ENCODE data around the gene GJC2. TPM values are rescaled to one million over a fixed set of nuclear protein-coding genes. Genes with fewer than 3 reads are reported as not detected.

GJC2 gene
- total RNA-seq, 1 experiment from 2014 or later, result 18.5 TPM

DNA sequence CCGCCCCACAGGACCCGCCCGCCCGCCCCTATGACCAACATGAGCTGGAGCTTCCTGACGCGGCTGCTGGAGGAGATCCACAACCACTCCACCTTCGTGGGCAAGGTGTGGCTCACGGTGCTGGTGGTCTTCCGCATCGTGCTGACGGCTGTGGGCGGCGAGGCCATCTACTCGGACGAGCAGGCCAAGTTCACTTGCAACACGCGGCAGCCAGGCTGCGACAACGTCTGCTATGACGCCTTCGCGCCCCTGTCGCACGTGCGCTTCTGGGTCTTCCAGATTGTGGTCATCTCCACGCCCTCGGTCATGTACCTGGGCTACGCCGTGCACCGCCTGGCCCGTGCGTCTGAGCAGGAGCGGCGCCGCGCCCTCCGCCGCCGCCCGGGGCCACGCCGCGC is 8.0 kb downstream of the GJC2 start:
- intact Hi-C loops (cut with micrococcal nuclease), result no loop called here
- TF ChIP-seq, protein P1, sequence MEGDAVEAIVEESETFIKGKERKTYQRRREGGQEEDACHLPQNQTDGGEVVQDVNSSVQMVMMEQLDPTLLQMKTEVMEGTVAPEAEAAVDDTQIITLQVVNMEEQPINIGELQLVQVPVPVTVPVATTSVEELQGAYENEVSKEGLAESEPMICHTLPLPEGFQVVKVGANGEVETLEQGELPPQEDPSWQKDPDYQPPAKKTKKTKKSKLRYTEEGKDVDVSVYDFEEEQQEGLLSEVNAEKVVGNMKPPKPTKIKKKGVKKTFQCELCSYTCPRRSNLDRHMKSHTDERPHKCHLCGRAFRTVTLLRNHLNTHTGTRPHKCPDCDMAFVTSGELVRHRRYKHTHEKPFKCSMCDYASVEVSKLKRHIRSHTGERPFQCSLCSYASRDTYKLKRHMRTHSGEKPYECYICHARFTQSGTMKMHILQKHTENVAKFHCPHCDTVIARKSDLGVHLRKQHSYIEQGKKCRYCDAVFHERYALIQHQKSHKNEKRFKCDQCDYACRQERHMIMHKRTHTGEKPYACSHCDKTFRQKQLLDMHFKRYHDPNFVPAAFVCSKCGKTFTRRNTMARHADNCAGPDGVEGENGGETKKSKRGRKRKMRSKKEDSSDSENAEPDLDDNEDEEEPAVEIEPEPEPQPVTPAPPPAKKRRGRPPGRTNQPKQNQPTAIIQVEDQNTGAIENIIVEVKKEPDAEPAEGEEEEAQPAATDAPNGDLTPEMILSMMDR (IDR thresholded peaks at IDR 0.05; ENCODE audit: unreplicated experiment), result no peak
- Mint-ChIP-seq H3K27ac (ENCODE audit: low read depth, unreplicated experiment) (no peak overlapping the region), H3K9me3 (ENCODE audit: unreplicated experiment) (no peaks in the 10 kb centered on the region), H3K36me3 (ENCODE audit: insufficient read depth, unreplicated experiment) (peaks cover under 1% of the 10 kb centered on the region), H3K4me1 (ENCODE audit: insufficient read depth, unreplicated experiment) (peaks cover 30% of the 10 kb centered on the region), H3K27me3 (ENCODE audit: insufficient read depth, unreplicated experiment) (no peaks in the 10 kb centered on the region), H3K4me3 (ENCODE audit: unreplicated experiment) (no peak overlapping the region)
- DNase-seq (ENCODE audit: unreplicated experiment), result no peak
- CTCF ChIA-PET, result interaction anchor here (1.1 kb wide), 2 partner anchors 9 to 343 kb away, joined by 3 to 4 read pairs; no protein-coding TSS in a partner anchor
- POLR2A ChIA-PET, result interaction anchor here (1.2 to 1.6 kb wide), 2 partner anchors 15 to 18 kb away, joined by 4 to 7 read pairs; partner anchors contain the start of gene GUK1
- no TSS peak for BruUV-seq (replicated peaks)

DNA sequence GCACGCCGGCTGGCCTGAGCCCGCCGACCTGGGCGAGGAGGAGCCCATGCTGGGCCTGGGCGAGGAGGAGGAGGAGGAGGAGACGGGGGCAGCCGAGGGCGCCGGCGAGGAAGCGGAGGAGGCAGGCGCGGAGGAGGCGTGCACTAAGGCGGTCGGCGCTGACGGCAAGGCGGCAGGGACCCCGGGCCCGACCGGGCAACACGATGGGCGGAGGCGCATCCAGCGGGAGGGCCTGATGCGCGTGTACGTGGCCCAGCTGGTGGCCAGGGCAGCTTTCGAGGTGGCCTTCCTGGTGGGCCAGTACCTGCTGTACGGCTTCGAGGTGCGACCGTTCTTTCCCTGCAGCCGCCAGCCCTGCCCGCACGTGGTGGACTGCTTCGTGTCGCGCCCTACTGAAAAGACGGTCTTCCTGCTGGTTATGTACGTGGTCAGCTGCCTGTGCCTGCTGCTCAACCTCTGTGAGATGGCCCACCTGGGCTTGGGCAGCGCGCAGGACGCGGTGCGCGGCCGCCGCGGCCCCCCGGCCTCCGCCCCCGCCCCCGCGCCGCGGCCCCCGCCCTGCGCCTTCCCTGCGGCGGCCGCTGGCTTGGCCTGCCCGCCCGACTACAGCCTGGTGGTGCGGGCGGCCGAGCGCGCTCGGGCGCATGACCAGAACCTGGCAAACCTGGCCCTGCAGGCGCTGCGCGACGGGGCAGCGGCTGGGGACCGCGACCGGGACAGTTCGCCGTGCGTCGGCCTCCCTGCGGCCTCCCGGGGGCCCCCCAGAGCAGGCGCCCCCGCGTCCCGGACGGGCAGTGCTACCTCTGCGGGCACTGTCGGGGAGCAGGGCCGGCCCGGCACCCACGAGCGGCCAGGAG is 8.6 kb downstream of the GJC2 start:
- Mint-ChIP-seq H3K4me1 (ENCODE audit: insufficient read depth, unreplicated experiment) (peaks cover 36% of the 10 kb centered on the region), H3K9me3 (ENCODE audit: unreplicated experiment) (no peaks in the 10 kb centered on the region), H3K4me3 (ENCODE audit: unreplicated experiment) (no peak overlapping the region), H3K36me3 (ENCODE audit: insufficient read depth, unreplicated experiment) (peaks cover 6% of the 10 kb centered on the region), H3K27me3 (ENCODE audit: insufficient read depth, unreplicated experiment) (no peaks in the 10 kb centered on the region), H3K27ac (ENCODE audit: low read depth, unreplicated experiment) (no peak overlapping the region)
- TF ChIP-seq, protein P1 (IDR thresholded peaks at IDR 0.05; ENCODE audit: unreplicated experiment), result no peak
- ChIA-PET CTCF (interaction anchor here (1.0 to 1.3 kb wide), 3 partner anchors 7 to 159 kb away, joined by 3 to 5 read pairs (median 4); no protein-coding TSS in a partner anchor), POLR2A (interaction anchor here (10.8 kb wide), 1 partner anchor 17 kb away, joined by 318 read pairs; the partner anchor contains the start of gene GUK1)
- BruUV-seq (replicated peaks), result no TSS peak
- intact Hi-C loops (cut with micrococcal nuclease), result no loop called here
- DNase-seq (ENCODE audit: unreplicated experiment), result no peak

DNA sequence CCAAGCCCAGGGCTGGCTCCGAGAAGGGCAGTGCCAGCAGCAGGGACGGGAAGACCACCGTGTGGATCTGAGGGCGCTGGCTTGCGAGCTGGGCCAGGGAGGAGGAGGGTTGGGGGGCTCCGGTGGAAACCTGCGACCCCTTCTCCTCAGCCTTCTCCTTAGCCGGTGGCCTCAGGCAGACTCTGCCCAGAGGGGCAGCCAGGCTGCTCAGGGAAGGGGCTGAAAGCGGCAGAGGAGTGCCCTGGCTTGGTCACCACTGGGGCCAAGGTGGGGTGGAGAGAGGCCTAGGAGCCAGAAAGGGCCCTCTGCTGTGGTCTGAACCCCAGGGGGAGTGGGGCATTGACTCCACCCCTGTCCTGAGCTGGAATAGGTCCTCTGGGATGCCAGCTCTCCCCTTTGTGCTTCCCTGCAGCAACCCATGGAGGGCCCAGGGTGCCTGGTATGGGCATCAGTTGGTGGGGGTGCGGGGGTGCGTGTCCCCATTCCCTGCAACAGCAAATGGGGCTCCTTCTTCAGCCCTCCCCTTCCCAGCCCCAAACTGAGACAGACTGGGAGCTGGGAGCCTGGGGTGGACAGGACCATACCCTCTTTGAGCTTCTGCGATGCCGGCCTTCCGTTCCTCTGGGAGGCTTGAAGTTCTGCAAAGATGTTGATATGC is 9.4 kb downstream of the GJC2 start:
- no peaks in the 10 kb centered on the region for H3K9me3 Mint-ChIP-seq (ENCODE audit: unreplicated experiment)
- H3K4me3 Mint-ChIP-seq (ENCODE audit: unreplicated experiment), result no peak overlapping the region
- BruUV-seq (replicated peaks), result no TSS peak
- TF ChIP-seq, protein P1 (IDR thresholded peaks at IDR 0.05; ENCODE audit: unreplicated experiment), result no peak
- peaks cover 6% of the 10 kb centered on the region for H3K36me3 Mint-ChIP-seq (ENCODE audit: insufficient read depth, unreplicated experiment)
- CTCF ChIA-PET, result interaction anchor here (0.7 to 1.3 kb wide), 4 partner anchors 8 to 160 kb away, joined by 3 to 5 read pairs (median 4); no protein-coding TSS in a partner anchor
- POLR2A ChIA-PET, result interaction anchor here (1.3 to 10.8 kb wide), 2 partner anchors 11 to 18 kb away, joined by 4 to 318 read pairs; partner anchors contain the start of gene GUK1
- DNase-seq (ENCODE audit: unreplicated experiment), result no peak
- intact Hi-C loops (cut with micrococcal nuclease), result no loop called here
- no peaks in the 10 kb centered on the region for H3K27me3 Mint-ChIP-seq (ENCODE audit: insufficient read depth, unreplicated experiment)
- peaks cover 44% of the 10 kb centered on the region for H3K4me1 Mint-ChIP-seq (ENCODE audit: insufficient read depth, unreplicated experiment)
- no peak overlapping the region for H3K27ac Mint-ChIP-seq (ENCODE audit: low read depth, unreplicated experiment)
